PC-3 (cell line): Measurements from ENCODE around the gene SQOR. TPM values are rescaled to one million over a fixed set of nuclear protein-coding genes. Genes with fewer than 3 reads are reported as not detected.
A peak's percentile ranks its signal among the peaks of the same experiment; 100 is the strongest.

Experiments
- ATAC-seq: fragments of 200-7000 bp; cut with Tn5 transposase; 2 replicates; pipeline ENCODE4 v1.9.1; 2020; ENCODE audit warnings: mild to moderate bottlenecking, moderate library complexity
- BruUV-seq: library from RNA; stranded (reverse); fragments of 400-500 nt; replicated peaks from 2 replicates; lab custom pipeline; 2021; lab: Mats Ljungman, UMichigan
- CTCF ChIA-PET: fragments of 300-600 bp; sonication (Branson Sonifier 250); formaldehyde crosslinking; loops from one replicate; lab custom pipeline; 2022; ENCODE audit warnings: antibody characterized with exemption; lab: Charles Lee
- POLR2A ChIA-PET: fragments of 300-600 bp; sonication (Branson Sonifier 250); formaldehyde crosslinking; loops from one replicate; lab custom pipeline; 2022; ENCODE audit warnings: antibody characterized with exemption; ENCODE audit not compliant: unreplicated experiment; lab: Charles Lee
- DNase-seq: peaks from one replicate; pipeline ENCODE4 v3.0.0-alpha.2; 2015
- H2AFZ ChIP-seq: fragments of 300-600 bp; sonication (generic); 2 replicates; pipeline ENCODE4 v1.6.0; 2016; ENCODE audit warnings: antibody characterized with exemption, low read length
- H3F3A ChIP-seq: fragments of 300-600 bp; sonication (generic); one replicate; pipeline ENCODE4 v1.6.0; 2017; ENCODE audit warnings: antibody characterized with exemption, low read length, control low read depth, mild to moderate bottlenecking; ENCODE audit not compliant: unreplicated experiment
- H3K27ac ChIP-seq: fragments of 300-600 bp; sonication (generic); 2 replicates; pipeline ENCODE4 v1.5.1; 2016; ENCODE audit warnings: mild to moderate bottlenecking, low read length
- H3K27me3 ChIP-seq: fragments of 300-600 bp; sonication (generic); 2 replicates; pipeline ENCODE4 v1.6.1; 2016; ENCODE audit warnings: low read length, mixed read lengths
- H3K36me3 ChIP-seq: fragments of 300-600 bp; sonication (generic); 2 replicates; pipeline ENCODE4 v1.6.1; 2016; ENCODE audit warnings: low read depth, mixed run types, low read length, mixed read lengths
- H3K4me1 ChIP-seq: fragments of 300-600 bp; sonication (generic); 2 replicates; pipeline ENCODE4 v1.5.1; 2016; ENCODE audit warnings: low read length; ENCODE audit not compliant: insufficient read depth
- H3K4me2 ChIP-seq: fragments of 300-600 bp; sonication (generic); 2 replicates; pipeline ENCODE4 v1.6.0; 2016; ENCODE audit warnings: low read length
- H3K4me3 ChIP-seq: fragments of 300-600 bp; sonication (generic); 2 replicates; pipeline ENCODE4 v1.5.1; 2016; ENCODE audit warnings: mild to moderate bottlenecking, low read length, mixed read lengths
- H3K79me2 ChIP-seq: fragments of 300-600 bp; sonication (generic); 2 replicates; pipeline ENCODE4 v1.6.1; 2017; ENCODE audit warnings: low read length, mixed read lengths
- H3K9ac ChIP-seq: fragments of 300-600 bp; sonication (generic); 2 replicates; pipeline ENCODE4 v1.6.0; 2016; ENCODE audit warnings: mild to moderate bottlenecking, low read length
- H3K9me2 ChIP-seq: fragments of 300-600 bp; sonication (generic); replicated peaks from 2 replicates; pipeline ENCODE4 v1.6.1; 2016; ENCODE audit warnings: mixed run types, low read length, mixed read lengths
- H3K9me3 ChIP-seq: fragments of 300-600 bp; sonication (generic); 2 replicates; pipeline ENCODE4 v1.6.1; 2016; ENCODE audit warnings: low read length, mixed read lengths
- H4K20me1 ChIP-seq: fragments of 300-600 bp; sonication (generic); 2 replicates; pipeline ENCODE4 v1.6.1; 2016; ENCODE audit warnings: low read length, mixed read lengths
- CTCF ChIP-seq: fragments of 300-600 bp; sonication (generic); conservative IDR thresholded peaks from 2 replicates; pipeline ENCODE4 v1.5.1; 2017; ENCODE audit warnings: antibody characterized with exemption, low read depth, mild to moderate bottlenecking, low read length
- EZH2 ChIP-seq: fragments of 300-600 bp; sonication (generic); IDR thresholded peaks from one replicate; pipeline ENCODE4 v1.6.1; 2017; ENCODE audit warnings: antibody characterized with exemption, mild to moderate bottlenecking, low read length; ENCODE audit not compliant: unreplicated experiment
- EZH2phosphoT487 ChIP-seq: fragments of 300-600 bp; sonication (generic); IDR thresholded peaks from 2 replicates; pipeline ENCODE4 v1.6.1; 2018; ENCODE audit warnings: mild to moderate bottlenecking, antibody characterized with exemption, low read length, borderline replicate concordance
- intact Hi-C: fragments of 100-400 bp; cut with micrococcal nuclease; formaldehyde crosslinking; loops from 2 replicates; pipeline ENCODE4 v1.9.0; 2023
- total RNA-seq: library from RNA; depleted of rRNA; stranded (reverse); fragments of >200 nt; gene quantifications from 2 replicates; pipeline ENCODE4 v1.2.3, GENCODE V29; 2014

SQOR gene
- total RNA-seq, 1 experiment from 2014 or later: 86.1 TPM

DNA sequence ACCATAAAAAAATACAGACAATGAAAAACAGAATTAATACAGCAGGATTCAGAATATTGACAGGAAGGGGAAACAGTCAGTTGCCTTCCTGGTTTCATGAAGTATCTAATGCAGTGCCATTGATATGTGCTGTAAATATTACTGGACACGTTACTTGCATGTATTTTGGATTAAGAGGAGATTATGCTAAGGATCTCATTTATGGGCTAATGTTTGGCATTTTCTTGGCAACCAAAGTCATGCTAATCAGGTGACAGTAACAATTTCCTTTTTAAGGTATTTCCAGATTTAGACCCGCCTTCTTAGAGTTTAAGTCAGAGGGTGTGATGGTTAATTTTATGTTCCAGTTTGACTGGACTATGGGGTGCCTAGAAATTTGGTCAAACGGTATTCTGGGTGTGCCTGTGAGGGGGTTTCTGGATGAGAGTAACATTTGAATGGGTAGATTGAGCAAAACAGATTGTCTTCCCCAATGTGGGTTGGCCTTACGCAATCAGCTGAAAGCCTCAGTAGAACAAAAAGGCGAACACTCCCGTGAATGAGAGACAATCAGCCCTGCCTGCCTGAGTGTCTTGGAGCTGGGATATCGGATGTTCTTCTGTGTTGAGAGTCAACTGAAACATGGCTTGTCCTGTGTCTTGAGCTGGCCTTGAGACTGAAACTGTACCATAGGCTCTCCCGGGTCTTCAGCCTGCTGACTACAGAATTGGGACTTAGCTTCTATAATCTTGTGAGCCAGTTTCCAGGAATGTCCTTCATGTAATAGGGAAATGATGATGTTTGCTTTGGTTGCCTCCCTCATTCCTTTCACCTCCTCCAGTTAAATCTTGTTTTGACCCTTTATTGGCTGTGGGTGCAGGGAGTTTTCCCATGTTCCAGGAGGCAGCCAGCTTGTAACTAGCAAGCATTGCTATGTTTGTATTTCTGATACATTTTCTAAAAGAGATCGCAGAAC, 10.5 kb downstream of the SQOR start:
- peak overlapping the region; percentile 92 for H3K27ac ChIP-seq
- no peaks in the 10 kb centered on the region for H4K20me1 ChIP-seq
- H3K27me3 ChIP-seq: no peaks in the 10 kb centered on the region
- H3K4me2 ChIP-seq: peak overlapping the region; percentile 77
- DNase-seq: peak; percentile 86
- ChIA-PET CTCF (no interaction called here), POLR2A (interaction anchor here (0.6 kb wide), 2 partner anchors 10 to 198 kb away, joined by 3 to 6 read pairs; no protein-coding TSS in a partner anchor)
- no peak overlapping the region; the same call in 1 of the 2 replicates for H3K4me3 ChIP-seq
- H3K9me3 ChIP-seq: no peaks in the 10 kb centered on the region
- H3K36me3 ChIP-seq: no peaks in the 10 kb centered on the region
- intact Hi-C loops: no loop called here
- H3K79me2 ChIP-seq: peaks cover 64% of the 10 kb centered on the region
- H3K4me1 ChIP-seq: peaks cover 85% of the 10 kb centered on the region
- H3F3A ChIP-seq: peaks cover 10% of the 10 kb centered on the region
- BruUV-seq: TSS peak; percentile 81
- no peak for TF ChIP-seq EZH2
- TF ChIP-seq CTCF: no peak
- no peak for TF ChIP-seq EZH2phosphoT487
- peak; percentile 29 for ATAC-seq
- no peaks in the 10 kb centered on the region for H3K9me2 ChIP-seq
- no peak overlapping the region for H2AFZ ChIP-seq
- peak overlapping the region; percentile 59; the same call in 1 of the 2 replicates for H3K9ac ChIP-seq

- Histone ChIP-seq H3K4me3 (peak overlapping the region; percentile 36; the same call in 1 of the 2 replicates), H3F3A (peaks cover 5% of the 10 kb centered on the region), H3K79me2 (peaks cover 71% of the 10 kb centered on the region), H4K20me1 (no peaks in the 10 kb centered on the region), H2AFZ (no peak overlapping the region), H3K36me3 (no peaks in the 10 kb centered on the region), H3K9ac (peak overlapping the region; percentile 59), H3K27me3 (no peaks in the 10 kb centered on the region), H3K9me2 (no peaks in the 10 kb centered on the region), H3K9me3 (no peaks in the 10 kb centered on the region), H3K4me2 (peak overlapping the region; percentile 77), H3K4me1 (peaks cover 76% of the 10 kb centered on the region), H3K27ac (peak overlapping the region; percentile 92)
- no peak for TF ChIP-seq EZH2
- no peak for TF ChIP-seq EZH2phosphoT487
- no peak for TF ChIP-seq CTCF
- ATAC-seq: no peak
- no TSS peak for BruUV-seq
- POLR2A ChIA-PET: no interaction called here
- CTCF ChIA-PET: no interaction called here
- DNase-seq: peak; percentile 38
- intact Hi-C loops: no loop called here
These were observed 11.4 kb downstream of the SQOR start for GRCh38 chr15:45646220-45646619.

DNA sequence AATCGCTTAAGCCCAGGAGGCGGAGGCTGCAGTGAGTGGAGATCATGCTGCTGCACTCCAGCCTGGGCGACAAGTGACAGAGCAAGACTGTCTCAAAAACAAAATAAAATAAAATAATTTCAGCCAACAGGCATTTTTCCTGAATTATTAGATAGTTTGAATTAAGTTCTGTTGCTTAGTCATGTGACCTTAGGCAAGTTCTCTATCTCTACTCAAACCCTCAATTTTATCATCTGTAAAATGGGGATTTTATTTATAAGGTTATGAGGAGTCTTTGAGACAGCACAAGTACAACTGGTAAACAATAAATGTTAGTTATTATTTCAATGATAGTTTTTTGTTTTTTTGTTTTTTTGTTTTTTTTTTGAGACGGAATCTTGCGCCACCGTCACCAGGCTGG, 13.0 kb downstream of the SQOR start:
- POLR2A ChIA-PET: no interaction called here
- Histone ChIP-seq H3K4me3 (no peak overlapping the region), H3K9me3 (no peaks in the 10 kb centered on the region), H3K4me2 (0 out of 2 replicates have a peak overlapping the region, but pooled peaks have one; percentile 54), H3K27ac (peak overlapping the region; percentile 92), H2AFZ (no peak overlapping the region), H3F3A (no peaks in the 10 kb centered on the region), H3K4me1 (peaks cover 62% of the 10 kb centered on the region), H3K36me3 (no peaks in the 10 kb centered on the region), H3K79me2 (peaks cover 80% of the 10 kb centered on the region), H3K27me3 (no peaks in the 10 kb centered on the region), H4K20me1 (no peaks in the 10 kb centered on the region), H3K9me2 (no peaks in the 10 kb centered on the region), H3K9ac (no peak overlapping the region)
- CTCF ChIA-PET: no interaction called here
- no TSS peak for BruUV-seq
- intact Hi-C loops: no loop called here
- TF ChIP-seq EZH2: no peak
- no peak for TF ChIP-seq EZH2phosphoT487
- TF ChIP-seq CTCF: no peak
- DNase-seq (no peak), ATAC-seq (no peak)
